HG03108 (cell line): ENCODE data around the gene HMGB3.
"Not testable (repeated sequence)": the region's sequence is repeated elsewhere in the genome, so short reads cannot be mapped to it uniquely, and the experiment has no call there.

Experiments used
- ATAC-seq: cut with Tn5 transposase; IDR thresholded peaks from one replicate; pipeline ENCODE4 v1.9.1; 2021; ENCODE audit warnings: moderate library complexity; ENCODE audit not compliant: unreplicated experiment

Gene HMGB3

GRCh38 chrX:150977411-150978162 is 5.5 kb upstream of the HMGB3 start:
- no peak for ATAC-seq

- ATAC-seq = no peak
These were observed 2.9 kb upstream of the HMGB3 start for GRCh38 chrX:150980186-150980585.

- no peak for ATAC-seq
These were observed 2.4 kb upstream of the HMGB3 start for GRCh38 chrX:150980711-150981110.

GRCh38 chrX:150982235-150982787 is 824 bp upstream of the HMGB3 start:
- no peak for ATAC-seq

- peak; percentile 20 for ATAC-seq
These were observed 510 bp downstream of the HMGB3 start for GRCh38 chrX:150983521-150984168.

- ATAC-seq = no peak
These were observed 1.2 kb downstream of the HMGB3 start for GRCh38 chrX:150984169-150984824.

- ATAC-seq = not testable (repeated sequence)
These were observed 4.6 kb downstream of the HMGB3 start for GRCh38 chrX:150987687-150988086.

GRCh38 chrX:150989420-150989819 is 6.3 kb downstream of the HMGB3 start:
- ATAC-seq = no peak

GRCh38 chrX:150990910-150991309 is 7.8 kb downstream of the HMGB3 start:
- no peak for ATAC-seq

- ATAC-seq = no peak
These were observed 17.8 kb downstream of the HMGB3 start for GRCh38 chrX:151000861-151001331.

GRCh38 chrX:151004085-151004484 is 20.9 kb downstream of the HMGB3 start:
- no peak for ATAC-seq

GRCh38 chrX:151006410-151007109 is 23.4 kb downstream of the HMGB3 start:
- no peak for ATAC-seq

GRCh38 chrX:151009582-151009981 is 26.4 kb downstream of the HMGB3 start:
- ATAC-seq = no peak

GRCh38 chrX:151013164-151013743 is 30.1 kb downstream of the HMGB3 start:
- ATAC-seq = no peak

GRCh38 chrX:151015684-151016083 is 32.5 kb downstream of the HMGB3 start:
- no peak for ATAC-seq

GRCh38 chrX:151019856-151020255 is 36.7 kb downstream of the HMGB3 start:
- no peak for ATAC-seq

- no peak for ATAC-seq
These were observed 47.7 kb downstream of the HMGB3 start for GRCh38 chrX:151030845-151031244.

- no peak for ATAC-seq
These were observed 48.3 kb downstream of the HMGB3 start for GRCh38 chrX:151031391-151031975.

GRCh38 chrX:151039351-151039750 is 56.2 kb downstream of the HMGB3 start:
- no peak for ATAC-seq
